GM19463 (cell line): ENCODE results near the gene SH3BGRL2.
"Not testable (repeated sequence)": the region's sequence is repeated elsewhere in the genome, so short reads cannot be mapped to it uniquely, and the experiment has no call there.

Experiments
- ATAC-seq: cut with Tn5 transposase; IDR thresholded peaks from one replicate; pipeline ENCODE4 v1.9.1; 2021; ENCODE audit warnings: mild to moderate bottlenecking, moderate library complexity; ENCODE audit not compliant: unreplicated experiment

Gene SH3BGRL2

DNA sequence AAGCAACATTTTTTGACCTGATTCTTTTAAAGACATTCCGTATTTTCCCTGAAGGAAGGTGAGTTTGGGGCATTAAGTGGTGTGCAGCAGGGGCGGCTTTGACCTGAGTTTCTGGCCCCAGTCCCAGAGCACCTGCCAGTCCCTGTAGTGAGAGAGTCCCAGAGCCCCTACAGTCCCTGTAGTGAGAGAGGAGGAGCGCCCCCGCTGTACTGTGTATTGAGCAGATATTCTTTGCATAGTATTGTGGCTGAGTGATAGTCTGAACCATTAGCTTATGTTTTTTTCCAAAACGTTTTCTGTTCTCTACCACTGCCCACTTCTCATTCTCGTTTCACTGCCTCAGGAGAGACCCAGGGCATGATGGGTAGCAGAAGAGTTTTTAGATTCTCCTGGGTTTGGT lies 17.2 kb upstream of the SH3BGRL2 start:
- ATAC-seq = no peak

DNA sequence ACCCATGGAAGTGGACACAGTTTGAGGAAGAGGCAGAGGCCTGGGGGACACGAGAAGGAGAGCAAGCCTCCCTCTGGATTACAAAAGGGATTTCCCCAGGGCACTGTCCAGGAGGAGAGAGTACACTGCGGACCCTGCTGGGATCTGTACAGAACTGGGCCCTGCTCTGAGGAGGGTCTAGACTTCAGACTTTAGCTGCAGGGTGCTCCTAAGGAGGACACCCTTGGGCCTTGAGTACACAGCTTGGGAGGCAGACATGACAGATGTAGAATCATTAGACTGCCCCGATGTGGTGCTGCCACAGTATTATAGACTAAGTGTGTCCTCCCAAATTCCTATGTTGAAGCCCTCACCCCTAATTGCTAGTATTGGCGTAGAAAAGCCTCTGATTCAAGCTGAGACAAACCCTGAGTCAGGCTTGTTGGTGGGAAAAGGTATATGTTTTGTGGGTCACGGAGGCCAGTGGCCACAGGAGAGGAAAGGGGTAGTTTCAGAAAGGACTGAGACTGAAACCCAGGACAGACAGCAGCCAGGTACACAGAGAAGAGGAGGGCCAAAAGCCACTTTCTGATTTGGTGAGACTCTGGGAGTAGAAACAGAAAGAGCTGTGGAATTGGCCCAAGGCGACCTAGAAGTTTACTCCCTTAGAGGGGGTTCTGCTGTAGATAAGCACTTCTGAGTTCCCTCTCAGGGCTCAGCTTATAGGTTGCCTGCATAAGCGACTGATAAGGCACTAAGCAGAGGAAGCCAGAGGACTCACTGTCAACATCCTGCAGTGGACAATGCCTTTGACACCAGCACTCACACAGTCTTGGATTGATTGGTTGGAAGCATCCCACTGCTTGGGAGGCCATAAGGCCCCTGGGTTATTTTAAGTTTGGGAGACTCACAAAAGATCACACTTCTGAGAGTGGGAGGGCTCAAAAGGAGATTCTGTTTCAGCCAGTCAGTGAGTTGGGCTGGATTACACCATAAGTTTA lies 16.5 kb upstream of the SH3BGRL2 start:
- peak; percentile 70 for ATAC-seq

DNA sequence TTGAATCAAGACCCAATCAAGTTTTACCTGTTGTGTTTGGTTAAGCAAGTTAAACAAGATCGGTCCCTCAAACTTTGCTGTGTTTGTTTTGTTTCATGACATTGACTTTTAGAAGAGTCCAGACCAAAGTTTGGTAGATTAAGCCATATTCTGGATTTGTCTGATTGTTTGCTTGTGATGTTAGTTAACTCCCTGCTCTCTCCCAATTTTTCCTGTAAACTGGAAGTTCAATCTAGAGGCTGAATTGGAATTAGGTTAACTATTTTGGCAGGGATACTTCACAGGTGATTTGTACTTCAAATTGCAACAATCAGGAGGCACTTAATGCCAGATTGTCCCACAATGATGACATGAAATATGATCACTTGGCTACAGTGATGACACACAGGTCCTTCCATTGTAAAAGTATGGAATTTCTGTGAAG lies 13.6 kb upstream of the SH3BGRL2 start:
- ATAC-seq = no peak

DNA sequence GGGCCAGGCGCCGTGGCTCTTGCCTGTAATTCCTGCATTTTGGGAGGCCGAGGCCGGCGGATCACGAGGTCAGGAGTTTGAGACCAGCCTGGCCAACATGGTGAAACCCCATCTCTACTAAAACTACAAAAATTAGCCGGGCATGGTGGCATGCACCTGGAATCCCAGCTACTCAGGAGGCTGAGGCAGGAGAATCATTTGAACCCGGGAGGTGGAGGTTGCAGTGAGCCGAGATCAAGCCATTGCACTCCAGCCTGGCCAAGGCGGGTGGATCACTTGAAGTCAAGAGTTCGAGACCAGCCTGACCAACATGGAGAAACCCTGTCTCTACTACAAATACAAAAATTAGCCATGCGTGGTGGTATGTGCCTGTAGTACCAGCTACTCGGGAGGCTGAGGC lies 12.7 kb upstream of the SH3BGRL2 start:
- ATAC-seq = not testable (repeated sequence)

DNA sequence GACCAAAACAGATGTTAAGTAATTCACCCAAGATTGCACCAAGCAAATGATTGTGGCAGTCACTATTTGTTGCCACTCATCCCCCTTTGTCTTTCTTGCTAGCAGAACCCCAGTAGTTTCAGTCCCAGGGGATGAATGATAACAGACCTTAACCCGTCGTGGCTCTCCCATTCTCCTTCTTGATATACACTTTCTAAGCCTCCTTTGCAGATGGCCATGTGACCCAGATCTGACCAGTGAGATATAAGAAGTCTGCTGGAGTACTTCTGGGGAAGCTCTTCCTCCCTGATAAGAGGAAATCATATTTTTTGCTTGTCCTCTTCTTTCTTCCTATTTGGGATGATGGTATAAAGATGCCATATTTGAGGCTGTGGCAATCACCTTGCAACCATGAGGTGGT lies 9.6 kb upstream of the SH3BGRL2 start:
- no peak for ATAC-seq

DNA sequence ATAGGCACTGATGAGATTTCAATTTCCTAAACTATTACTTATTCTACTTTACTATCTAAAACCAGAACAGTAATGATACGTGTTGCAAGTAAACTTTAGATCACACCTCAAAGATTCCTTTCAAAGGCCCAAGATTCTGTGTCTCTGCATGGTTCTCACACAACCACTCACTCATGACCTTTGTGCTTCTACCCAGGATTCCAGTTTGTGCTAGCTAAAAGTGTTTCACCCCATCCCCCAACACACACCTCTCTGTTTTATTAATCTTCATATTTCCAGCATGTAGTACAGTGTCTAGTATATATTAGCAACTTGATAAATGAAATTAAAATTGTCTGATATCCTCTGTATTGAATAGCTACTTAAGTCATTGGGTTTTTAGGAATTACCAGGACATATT lies 8.8 kb upstream of the SH3BGRL2 start:
- ATAC-seq = no peak

DNA sequence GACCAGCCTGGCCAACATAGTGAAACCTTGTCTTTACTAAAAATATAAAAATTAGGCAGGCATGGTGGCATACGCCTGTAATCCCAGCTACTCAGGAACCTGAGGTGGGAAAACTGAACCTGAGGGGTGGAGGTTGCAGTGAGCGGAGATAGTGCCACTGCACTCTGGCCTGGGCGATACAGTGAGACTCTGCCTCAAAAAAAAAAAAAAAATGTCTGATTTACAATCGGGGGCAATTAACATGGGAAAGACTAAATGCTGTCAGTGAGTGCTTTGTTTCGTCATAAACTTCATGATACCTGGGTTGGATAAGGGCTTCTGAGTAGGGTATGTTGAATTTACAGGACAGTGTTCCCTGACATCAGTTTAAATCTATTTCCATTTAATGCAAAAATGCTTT lies 8.0 kb upstream of the SH3BGRL2 start:
- no peak for ATAC-seq

DNA sequence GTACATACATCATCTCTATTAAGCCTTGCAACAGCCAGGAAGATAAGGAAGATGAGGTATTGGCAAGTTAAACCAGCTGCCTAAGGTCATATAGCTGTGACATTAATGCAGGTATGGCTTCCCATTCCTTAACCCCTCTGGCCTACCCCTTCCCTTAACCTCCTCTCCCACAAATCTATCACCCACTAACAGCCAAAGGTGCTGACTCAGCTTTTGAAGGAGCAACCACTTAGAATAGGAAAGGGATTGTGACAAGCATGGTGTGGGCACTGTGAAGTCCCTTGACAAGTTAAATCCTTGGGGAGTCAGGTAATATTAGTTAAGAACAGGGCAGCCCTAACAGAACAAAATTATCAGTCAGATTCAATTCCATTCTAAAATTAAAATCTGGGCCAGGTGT lies 5.4 kb upstream of the SH3BGRL2 start:
- no peak for ATAC-seq

DNA sequence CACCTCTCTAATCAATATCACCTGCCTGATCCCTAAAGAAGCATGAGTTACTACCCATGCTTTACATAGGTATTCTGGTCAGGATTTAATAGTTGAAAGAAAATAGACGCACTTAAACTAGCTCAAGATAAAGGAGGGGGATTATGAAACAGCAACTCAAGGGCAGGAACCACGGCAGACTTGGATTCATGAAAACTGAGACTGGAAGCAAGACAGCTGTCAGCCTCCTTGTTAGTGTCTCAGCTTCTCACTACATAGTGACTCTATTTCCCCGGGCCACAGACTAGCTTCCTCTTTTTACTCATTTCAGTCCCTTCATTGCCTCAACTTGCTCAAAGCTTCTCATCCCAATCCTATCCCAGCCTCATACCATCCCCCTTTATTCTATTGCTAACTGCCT lies 4.3 kb upstream of the SH3BGRL2 start:
- no peak for ATAC-seq

DNA sequence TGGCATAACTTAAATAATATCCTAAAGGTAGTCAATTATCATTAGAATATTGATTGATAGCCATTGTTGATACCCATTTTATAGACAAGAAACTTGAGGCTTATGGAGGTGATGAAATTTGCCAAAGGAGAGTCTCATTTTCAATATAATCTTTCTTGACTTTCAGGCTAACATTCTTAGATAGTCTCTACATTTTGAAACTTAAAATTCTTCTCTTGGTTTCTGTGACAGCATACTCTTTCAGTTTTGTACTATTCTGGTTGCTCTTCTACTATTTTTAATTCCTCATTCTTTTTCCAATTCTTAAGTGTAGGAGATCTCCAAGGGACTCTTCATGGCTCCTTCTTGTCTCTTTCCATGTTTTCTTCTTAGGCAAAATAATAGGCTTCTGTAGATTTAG lies 3.7 kb upstream of the SH3BGRL2 start:
- ATAC-seq = no peak

DNA sequence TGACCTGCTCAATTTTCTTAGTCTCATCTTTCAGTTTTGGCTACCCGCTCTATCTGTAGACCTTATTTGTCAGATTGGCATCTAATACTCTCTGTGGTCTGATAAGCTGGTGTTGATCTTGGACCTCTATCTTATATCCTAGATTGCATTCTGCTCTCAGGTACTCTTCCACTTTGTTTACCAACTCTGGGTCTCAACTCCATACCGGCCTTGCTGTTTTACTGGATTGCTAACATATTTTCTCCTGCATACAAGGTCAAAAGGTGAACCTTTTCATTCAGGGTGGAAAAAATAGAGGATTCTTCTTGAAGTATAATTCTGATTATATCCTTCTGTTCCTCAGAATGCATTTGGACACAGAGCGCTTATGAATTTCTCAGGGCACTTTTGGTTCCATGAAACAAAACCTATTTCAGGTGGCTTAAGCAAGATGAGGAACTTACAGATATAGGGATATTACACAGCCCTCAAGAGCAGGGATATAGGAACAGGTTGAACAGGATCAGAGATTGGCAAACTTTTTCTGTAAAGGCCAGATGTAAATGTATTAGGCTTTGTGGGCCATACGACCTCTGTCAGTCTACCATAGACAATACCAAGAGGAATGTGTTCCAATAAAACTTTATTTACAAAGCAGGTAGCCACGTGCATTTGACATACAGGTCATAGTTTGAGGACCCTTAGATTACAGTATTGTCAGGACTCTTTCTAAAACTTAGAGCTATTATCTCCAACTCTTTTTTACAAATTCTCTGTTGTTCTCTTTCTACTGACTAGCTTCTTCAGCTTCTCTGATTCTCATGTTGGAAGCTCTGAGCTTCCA lies 2.5 kb upstream of the SH3BGRL2 start:
- no peak for ATAC-seq

DNA sequence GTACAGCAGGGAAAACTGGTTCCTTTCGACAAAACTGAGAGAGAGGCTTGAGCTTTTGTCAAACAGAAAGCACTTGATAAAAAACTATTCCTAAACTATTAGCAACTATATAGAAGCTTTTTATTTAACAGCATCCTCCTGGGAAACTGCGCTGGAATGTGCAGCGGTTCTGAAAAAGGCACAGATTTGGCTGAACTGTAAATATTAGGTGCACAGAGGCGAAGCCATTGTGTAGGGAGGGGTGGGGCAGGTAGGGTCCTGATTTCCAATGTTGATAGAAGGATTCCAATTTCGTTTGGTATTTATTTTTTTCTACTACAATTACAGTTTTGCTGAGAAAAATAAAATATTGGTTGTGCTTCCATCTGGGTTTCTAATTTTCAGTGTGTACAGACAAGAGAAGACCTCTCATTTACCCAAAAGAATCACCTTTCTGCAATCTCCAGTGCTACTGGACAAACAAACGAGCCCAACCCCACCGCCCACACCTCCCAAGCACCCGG lies 698 bp upstream of the SH3BGRL2 start:
- ATAC-seq = no peak

DNA sequence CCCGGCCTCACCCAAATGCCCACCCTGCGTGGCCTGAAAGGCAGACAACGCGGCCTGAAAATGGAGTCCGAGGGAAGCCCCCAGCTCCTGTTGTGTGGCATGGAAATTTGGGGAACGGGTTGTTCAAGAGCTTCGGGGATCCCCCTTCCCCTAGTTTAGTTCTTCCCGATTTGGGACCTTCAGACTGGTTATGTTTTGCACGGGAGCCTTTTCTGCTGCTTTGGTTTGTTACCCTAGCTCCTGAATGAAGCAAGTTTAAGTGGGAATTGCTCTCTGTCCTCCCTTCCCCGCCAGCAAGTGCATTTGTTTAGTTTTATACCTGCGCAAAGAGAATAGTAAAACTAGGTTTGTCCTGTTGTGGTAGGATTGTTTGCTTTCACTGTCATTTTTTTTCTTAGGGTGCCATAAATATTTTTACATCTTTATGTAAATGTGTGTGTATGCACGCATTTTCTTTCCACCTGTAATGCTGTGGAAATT lies 604 bp downstream of the SH3BGRL2 start:
- ATAC-seq = no peak

DNA sequence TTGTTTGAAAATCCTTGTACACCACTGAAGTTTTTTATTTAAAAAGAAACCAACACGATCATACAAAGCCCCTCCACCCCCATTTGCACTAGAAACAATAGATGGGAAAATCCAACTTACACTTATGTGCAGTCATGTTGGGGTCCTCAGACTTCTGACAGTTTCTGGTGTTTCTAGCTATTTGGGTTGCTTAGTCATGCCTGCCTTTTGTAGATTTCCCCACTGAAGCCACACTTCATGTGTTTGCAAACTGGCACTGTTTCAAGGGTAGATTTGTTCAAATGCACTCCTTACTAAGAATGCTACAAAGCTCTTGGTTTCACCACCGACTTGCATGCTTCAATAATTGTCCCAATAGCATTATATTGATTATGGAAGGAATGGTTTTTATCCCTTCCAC lies 1.5 kb downstream of the SH3BGRL2 start:
- ATAC-seq = no peak

DNA sequence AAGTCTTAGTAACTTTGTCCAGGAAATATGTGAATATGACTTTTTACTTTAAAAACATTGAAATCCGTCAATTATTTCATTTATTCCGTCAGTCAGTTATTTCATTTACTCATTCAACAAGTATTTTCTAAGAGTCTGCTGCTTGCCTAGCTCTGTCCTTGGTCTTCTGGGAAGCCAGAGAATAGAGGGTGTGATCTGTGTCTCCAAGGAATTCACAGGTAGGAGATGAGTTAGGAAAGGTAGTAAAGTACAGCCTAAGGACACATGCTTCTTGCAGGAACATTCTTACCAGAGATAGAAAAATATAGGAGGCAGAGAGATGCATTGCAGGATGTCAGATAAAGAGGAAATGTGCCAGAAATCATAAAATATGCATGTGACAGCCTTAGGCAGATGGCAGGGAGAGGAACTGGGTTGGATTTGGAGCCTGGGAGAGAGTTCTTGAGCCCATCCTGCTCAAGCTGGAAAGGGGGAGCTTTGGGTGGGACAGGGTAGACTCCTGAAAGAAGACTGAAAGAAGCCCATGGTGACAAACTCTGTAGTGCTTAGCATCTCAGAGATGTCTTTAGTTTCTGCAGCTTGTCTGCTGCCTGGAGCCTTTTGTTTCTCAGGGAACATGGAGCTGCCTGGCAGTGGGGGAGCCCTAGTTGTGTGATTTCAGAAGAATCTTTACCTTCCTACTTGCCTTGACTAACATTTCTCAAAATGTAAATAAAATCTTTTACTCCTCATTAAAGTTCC lies 3.5 kb downstream of the SH3BGRL2 start:
- ATAC-seq = no peak

DNA sequence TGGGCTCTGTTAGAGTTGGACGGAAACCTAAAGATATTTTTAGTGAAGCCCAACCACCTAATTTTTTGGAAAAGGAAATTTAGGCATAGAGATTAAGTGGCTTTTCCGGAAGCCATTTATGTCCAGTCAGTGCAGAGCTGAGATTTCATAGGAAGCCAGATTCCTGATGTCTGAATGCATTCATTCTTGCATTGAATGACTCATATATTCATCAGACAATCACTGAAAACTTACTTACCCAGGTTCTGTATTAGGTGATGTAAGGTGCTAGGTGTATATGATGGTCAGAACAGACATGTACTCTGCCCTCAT lies 4.1 kb downstream of the SH3BGRL2 start:
- no peak for ATAC-seq

DNA sequence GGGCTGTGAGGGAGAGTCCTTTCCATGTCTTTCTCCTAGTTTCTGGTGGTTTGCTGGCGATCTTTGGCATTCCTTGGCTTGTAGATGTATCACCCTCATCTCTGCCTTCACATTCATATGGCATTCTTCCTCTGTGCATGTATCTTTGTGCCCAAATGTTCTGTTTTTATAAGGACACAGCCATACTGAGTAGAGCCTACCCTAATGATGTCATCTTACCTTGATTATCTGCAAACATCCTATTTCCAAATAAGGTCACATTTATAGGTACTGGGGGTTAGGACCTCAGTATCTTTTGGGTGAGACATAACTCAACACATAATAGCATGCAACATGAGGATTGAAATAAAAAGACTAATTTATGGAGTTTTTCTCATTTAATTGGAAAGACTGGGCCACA lies 5.5 kb downstream of the SH3BGRL2 start:
- no peak for ATAC-seq

DNA sequence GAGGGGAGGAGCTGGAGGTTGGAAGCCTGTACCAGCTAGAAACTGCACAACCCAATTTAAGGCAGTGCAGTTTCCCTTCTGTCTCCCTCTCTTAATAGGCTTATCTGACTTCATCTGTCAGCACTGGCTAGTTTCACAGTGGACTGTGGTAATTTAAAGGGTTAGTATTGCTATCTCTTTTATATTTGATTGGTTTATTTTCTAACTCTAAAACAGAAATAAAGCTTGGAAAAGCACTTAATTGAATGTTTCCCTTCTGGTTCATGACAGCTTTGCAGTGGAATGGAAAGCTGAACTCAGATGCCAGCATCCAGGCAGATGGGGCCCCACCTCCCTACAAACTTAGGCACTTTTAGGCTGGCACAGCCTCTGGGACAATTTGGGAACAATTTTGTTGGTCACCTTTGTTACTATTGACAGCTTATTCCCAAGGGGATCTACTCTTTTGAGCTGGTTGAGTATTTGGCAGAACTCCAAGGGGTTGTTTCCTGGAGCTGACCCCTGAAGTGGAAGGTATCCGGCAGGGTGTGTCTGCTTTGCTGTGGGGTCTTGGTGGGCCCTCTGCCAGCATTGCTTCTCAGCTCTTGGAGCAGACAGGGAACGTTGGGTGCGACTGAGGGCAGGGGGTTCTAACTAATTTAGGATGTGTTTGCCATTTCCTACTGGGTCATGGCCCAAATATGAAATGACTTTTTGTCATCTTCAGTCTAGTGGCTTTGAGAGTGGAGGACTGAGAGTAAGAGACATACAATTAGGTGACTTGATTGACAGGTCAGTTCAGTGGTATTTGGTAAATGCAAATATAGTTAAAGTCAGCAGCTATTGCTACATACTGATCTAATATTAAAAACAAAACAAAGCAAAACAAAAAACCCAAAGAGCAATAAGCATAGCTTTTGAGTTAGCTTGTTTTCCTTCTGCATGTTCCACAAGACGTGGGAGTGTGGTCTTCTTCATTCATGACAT lies 9.3 kb downstream of the SH3BGRL2 start:
- no peak for ATAC-seq

DNA sequence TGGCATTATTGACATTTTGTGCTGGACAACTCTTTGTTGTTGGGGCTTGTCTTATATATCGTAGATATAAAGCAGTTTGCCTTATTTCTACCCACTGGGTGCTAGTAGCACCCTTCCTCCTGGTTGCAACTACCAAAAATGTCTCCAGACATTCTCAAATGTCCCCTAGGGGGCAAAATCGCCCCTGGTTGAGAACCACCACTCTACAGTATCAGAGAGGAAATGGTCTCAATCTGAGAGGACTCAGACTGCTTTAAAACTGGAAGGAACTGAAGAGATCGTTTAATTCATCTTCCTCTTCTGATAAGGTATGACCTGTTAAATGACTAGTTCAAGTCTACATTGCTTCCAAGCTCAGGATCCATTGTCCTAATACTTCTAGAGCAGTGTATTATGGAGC lies 14.9 kb downstream of the SH3BGRL2 start:
- ATAC-seq = no peak

DNA sequence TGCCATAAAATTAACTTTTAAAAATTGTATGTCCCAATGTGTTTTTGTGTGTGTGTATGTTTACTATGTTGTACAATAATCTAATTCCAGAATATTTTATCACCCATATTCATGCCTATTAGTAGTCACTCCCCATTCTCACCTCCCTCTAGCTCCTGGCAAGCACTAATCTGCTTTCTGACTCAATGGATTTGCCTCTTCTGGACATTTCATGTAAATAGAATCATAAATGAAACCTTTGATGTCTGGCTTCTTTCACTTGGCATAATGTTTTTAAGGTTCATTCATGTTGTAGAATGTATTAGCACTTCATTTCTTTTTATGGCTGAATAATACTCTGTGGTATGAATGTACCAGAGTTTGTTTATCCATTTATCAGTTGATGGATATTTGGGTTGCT lies 15.4 kb downstream of the SH3BGRL2 start:
- no peak for ATAC-seq
